DMS153 (cell line): Measurements from ENCODE around the gene SUPT4H1.

Source experiments
- DNase-seq: peaks from one replicate; lab custom pipeline; 2025; lab: John Stamatoyannopoulos, UW

SUPT4H1 gene

DNA sequence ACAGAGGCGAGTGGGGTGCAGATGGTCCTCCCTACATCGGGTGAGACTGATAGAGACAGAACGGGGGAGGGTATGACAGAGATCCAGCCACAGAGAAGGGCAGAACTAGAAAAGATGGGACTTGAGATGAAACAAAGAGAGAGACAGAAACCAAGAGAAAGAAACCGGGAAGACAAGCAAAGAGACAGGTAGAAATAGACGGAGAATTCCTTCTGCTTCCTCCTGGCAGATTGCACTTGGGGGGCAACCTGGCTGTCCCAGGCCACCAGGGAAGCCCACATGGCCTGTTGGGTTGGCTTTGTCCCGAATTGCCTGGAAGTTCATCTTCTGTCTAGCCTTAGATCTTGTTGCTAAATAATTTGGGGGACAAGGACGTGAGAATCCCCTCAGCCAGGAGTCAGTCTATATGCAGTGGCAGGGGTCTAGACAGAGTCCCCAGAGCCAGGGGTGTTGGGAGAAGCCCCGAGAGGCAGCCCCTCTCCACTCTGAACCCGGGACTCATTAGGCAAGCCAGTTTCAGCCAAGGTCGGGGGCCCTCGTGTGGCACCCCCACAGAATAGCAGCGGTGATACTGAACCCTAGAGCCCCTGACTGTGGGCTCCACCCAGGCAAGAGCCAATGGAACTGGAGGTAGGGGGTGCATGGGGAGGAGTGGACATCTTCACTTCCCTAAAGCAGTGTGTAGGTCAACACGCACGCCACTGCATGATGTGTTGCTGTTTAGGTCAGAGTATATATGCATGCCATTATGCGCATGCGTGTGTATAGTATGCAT lies 22.8 kb downstream of the SUPT4H1 start:
- no peak for DNase-seq

- no peak for DNase-seq
These were observed 23.6 kb downstream of the SUPT4H1 start, which contains the start of gene TSPOAP1 for GRCh38 chr17:58328195-58329034. TSS of gene TSPOAP1 (minus strand) at chr17:58328795. CDS start at chr17:58327920, 875 bp downstream.

DNA sequence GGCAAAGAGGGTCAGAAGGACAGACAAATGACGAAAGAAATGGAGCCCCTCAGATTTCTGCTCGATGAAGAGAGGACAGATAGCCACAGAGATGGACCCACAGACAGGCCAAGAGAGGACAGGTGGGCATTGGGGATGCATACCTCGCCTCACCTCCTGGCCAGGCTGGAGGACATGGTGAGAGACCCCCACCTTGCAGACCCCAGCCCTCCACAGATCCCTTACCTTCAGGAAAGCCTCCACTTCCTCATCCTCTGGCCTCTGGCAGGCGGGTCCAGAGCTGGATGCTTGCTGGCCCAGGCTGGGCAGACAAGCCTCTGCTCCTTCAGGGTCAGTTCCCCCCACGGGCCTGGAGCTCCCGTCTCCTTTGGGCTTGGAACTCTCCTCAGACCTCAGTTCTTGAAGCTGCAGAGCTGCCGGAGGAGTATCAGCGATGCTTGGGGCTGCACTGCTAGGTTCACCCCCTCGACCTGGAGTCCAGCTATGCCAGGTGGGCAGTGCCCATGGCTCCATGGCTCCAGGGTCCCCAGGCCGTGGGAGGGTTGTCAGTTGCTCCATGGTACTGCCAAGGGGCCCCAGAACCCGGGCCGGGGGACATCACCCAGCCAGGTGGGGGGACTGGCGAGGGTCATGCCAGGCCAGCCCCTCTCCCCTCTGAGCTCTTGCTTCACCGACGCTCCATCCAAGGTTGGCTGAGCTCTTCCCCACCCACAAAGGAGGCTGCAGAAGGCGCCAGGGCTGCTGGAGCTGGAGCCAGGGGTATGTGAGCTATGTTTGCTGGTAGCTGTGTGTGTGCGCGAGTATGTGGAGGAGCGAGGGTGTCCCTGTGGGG lies 24.4 kb downstream of the SUPT4H1 start:
- no peak for DNase-seq

DNA sequence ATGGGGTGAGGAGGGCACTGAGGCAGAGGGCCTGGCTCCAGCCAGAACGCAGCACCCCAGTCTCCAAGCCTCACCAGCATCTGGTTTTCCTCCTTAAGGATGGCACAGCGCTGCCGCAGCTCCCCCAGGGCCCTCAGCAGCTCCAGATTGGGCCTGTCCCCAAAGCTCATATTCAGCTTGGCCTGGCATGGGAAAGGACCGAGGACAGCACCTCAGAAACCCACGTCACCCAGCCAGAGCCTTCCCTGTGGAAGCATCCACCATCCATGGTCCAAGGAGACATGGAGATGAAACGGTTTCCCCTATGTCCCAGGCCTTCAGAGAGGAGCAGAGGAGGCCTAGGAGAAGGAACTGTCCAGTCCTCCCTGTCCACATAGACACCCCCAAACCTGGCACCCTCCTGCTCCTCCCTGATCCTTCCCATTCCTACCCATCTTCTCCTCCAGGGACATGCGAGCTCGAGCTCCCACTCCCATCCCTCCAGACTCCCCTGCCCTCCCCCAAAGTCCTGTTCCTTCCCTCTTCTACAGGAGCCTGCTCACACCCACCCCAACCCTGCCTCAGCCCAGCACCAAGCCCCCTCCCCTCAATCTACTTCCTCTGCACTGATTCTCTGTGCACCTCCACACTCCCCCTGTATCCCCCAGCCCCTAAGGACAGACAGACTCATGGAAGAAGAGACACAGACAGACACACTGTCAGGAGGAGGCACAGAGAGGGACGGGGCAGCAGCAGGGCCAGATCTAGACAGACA lies 25.2 kb downstream of the SUPT4H1 start:
- DNase-seq = no peak

DNA sequence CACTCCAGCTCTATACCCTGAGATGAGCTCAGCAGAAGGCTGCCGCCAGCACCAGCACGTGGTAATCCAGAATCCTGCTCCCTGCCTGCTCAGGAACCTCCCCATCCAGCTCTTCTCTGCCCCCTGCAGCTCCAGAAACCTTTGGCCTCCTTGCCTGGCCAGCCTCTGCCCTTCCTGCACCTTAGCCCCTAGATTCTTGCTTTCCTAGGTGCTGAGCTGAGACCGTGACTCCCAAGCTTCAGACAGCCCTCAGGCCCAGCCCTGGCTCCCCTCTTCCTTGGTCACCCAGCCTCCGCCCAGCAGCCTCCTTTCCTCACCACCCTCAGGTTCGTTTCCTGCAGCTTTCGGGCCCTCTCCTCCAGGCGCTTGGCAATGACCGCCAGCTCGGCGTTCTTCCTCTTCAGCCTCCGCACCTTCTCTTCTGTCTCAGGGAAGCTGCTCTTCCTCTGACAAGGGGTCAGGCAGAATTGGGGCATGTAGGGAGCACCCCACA lies 26.0 kb downstream of the SUPT4H1 start:
- DNase-seq = no peak

GRCh38 chr17:58325289-58325726 lies 26.7 kb downstream of the SUPT4H1 start:
- no peak for DNase-seq

DNA sequence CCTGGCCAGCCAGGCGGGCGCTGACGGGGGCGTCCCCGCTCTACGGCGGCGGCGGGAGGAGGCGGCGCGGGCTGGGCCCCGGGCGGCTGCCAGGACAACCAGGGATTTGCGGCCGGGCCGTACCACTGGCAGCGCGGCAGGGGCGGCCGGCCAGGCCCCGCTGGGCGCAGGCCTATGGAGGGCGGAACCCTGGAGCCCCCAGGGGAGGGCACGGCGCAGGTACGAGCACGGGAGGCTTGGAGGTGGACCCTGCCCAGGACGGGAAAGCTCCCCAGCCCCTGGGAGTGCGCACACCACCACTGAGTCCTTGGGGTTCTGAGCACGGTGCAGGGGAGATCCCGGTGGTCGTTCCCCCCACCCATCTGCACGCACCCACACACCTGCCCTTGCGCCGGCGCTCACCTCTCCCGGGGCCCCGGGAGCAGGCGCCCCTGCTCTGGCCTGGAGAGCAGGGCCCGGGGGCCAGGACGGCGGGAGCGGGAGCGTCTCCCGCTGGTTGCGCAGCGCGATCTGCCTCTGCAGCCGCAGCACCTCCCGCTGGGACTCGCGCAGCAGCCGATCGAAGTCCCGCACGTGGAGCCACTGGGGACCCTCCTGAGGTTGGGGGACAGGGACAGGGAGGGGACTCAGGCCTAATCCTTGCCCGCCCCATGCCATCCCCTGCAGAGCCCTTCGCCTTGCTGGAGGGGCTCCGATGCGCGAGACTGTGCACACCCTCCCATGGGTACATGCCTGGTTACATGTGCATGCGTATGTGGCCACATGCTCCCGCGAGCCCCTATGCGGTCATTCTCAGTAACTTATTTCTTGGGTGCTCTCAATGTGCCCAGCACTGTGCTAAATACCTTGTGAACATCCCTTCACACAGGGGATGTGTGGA lies 27.4 kb downstream of the SUPT4H1 start:
- DNase-seq = no peak

GRCh38 chr17:58324056-58324408 lies 28.0 kb downstream of the SUPT4H1 start:
- DNase-seq = no peak

DNA sequence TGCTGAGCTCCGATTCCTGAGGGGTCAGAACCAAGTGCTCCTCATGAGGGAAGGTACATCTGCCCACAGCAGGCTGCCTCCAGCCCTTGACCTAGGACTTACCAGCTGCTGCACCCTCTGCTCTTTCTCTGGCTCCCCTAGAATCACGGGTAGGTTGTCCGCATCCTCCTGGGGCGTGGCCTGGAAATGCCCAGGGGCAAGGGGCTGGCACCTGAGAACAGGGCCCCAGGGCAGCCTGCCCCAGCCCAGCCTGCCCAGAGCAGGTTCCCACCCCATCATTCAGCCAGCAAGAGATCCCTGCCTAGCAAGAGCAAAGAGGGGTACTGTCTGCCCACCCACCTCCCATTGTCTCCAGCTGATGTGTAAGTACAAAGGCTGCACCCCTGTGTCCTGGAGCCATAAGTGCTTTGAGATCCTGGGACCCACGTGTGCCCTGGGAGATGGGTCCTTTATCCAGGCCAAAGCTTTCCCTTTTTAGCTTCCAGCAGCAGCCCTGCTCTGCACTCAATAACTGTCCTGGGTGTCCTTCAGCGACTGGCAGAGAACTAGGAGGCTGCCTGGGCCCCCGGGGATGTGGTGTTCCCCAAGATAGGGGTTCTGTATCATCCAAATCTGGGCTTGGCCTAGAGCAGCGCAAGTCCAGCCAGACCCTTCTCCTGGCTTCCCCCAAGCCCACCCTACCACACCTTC lies 28.5 kb downstream of the SUPT4H1 start:
- DNase-seq = no peak

DNA sequence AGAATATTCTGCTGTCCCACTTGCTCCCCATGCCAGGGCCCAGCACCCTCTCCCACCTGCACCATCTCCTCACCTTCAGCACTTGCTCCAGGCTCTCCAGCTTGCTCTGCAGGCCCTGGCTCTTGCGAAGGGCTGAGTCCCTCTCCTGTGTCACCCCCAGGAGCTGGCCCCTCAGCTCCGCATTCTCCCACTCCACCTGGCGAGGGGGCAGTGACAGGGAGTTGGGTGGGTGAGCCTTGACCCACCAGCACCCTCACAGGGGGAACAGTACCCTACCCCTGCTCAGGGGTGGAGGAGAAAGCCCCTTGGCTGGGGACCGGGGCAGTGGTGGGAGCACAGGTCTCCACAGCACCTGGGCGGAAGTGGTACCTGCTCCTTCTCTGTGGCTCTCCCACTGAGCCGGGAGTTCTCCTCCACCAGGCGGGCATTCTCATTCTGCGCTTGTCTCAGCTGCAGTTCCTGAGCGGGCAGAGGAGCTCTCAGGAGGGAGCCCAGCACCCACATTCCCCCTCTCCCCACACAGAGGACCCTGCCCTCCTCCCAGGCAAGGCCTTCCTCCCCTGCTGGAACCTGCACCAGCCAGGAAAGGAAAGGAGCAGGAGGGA lies 29.3 kb downstream of the SUPT4H1 start:
- DNase-seq = no peak

DNA sequence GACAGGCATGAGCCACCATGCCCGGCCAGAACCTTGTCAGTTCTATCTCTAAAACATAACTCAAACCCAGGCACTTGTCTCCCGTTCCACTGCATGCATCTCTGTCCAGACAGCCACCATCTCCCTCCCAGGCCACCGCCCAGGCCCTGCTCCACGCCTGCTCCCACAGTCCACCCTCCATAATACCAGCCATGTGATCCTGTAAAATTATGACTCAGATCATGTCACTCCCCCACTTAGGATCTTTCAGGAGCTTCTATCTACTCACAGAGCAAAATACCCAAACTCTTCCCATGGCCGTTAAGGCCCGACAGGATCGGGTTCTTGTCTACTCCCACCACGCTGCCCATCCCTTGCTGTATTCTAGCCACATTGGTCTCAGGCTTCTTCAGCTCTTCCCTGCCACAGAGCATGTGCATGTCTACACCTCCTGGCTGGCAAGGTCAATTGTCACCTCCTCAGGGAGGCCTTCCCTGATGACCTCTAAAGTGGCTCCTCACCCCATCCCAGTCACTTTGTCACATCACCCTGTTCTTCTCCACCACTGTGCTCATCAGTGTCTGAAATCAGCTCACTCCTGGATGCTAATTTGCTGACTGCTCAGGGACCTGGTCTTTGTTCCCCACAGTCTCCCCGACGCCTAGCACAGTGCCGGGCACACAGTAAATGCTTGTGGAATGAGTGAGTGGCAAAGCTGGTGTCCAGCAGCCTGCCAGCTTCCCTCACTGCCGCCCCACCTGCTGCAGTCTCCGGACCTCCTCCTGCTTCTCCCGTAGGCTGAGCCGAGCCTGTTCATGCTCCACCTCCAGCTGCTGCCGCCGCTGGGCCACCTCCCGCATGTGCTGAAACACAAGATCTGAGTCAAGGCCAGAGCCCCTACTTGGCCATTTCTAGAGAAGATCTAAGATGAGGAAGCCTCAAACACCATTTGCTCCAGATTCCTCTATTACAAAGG lies 30.2 kb downstream of the SUPT4H1 start:
- DNase-seq = no peak

DNA sequence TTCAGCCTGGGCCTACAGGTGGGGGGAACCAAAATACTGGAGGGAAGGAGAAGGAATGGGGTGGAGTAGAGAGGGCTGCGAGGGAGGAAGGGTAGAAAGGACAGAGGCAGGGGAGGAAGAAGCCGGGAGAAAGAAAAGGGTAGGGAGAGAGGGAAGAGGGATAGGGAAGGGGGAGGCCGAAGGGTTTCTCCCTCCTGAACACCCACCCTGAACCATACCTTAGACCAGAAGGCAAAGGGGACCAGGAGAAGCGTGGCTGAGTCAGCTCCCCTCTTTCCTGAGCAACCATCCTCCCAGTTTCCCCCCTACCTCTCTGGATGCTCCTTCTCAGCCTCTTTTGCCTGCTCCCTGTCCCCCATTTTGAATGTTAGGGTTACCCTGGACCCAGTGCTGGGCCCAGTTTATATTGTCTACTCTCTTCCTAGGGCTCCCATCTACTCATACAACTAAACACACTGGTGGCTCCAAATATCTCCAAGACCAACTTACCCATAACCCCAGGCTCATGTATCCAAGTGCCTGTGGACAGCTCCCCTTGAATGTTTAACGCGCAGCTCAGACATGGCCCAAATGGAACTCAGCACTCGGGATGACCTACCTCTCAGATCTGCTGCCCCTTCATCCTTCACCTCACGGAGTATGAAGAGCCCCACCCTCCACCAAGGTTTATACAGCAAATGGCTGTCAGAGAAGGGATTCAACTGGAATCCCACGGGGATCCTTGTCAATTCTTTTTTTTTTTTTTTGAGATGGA lies 31.3 kb downstream of the SUPT4H1 start:
- no peak for DNase-seq

DNA sequence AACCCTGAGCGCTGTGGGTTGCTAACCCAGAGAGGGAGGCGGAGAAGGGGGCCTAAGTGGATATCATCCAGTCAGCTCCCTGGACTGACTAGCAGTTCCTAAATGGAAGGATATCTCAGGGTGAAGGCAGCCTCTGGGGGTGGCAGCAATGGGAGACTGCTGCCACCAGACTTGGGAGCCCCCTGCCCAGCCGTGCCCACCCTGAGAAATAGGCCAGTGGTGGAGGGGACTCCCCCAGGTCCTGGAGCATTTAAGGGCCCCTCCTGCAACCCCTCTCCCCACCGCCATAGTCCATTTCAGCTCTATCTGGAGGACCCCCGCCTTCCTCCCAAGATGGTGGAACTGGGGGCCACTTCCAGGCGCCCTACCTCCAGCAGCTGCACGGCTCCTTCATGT lies 31.8 kb downstream of the SUPT4H1 start:
- DNase-seq = no peak

- no peak for DNase-seq
These were observed 32.5 kb downstream of the SUPT4H1 start for GRCh38 chr17:58319173-58320162.

GRCh38 chr17:58318627-58319172 lies 33.3 kb downstream of the SUPT4H1 start:
- DNase-seq = no peak

DNA sequence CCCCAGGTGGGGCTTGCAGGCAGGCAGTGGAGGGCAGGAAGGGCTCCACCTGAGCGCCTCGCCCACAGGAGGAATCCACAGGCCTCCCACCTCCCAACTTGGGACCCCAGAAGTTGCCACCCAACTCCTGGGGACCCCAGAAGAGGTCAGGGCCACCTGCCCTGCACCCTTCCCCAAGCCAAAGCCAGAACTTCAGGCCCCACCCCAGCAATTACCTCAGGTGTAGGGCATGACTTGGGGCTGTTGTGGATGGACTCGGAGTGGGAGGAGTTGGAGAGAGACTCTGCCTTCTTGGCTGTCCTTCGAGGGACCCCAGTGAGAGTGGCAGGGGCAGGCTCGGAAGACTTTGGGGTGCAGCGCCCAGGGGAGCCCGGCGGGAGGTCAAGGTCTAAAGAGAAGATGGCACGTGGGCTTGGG lies 33.9 kb downstream of the SUPT4H1 start:
- no peak for DNase-seq
